CD4-positive, alpha-beta T cell (primary cell): Measurements from ENCODE around the gene TGFBI. TPM values are rescaled to one million over a fixed set of nuclear protein-coding genes. Genes with fewer than 3 reads are reported as not detected.

Source experiments
- ATAC-seq: fragments of 200-7000 bp; cut with Tn5 transposase; one replicate; pipeline ENCODE4 v1.10.0; 2022; ENCODE audit warnings: mild to moderate bottlenecking; ENCODE audit not compliant: poor library complexity
- CTCF ChIA-PET: fragments of 350-600 bp; sonication (Branson Sonifier 250); formaldehyde crosslinking; loops from one replicate; lab custom pipeline; 2021; ENCODE audit warnings: antibody characterized with exemption, inconsistent platforms; lab: Charles Lee
- POLR2A ChIA-PET: fragments of 350-600 bp; sonication (Branson Sonifier 250); formaldehyde crosslinking; loops from one replicate; lab custom pipeline; 2021; ENCODE audit warnings: antibody characterized with exemption, inconsistent platforms; lab: Charles Lee
- DNase-seq, 14 experiments: peaks; one replicate each; pipeline ENCODE4 v3.0.0-alpha.2; 2013 to 2020; ENCODE audit warnings: mixed read lengths in 2 of 14
- H3K27ac ChIP-seq, 2 donors: one replicate each; pipeline versions ENCODE4 v1.5.1 to v1.7.0; 2013; ENCODE audit warnings: low read length in 2 of 2, low read depth in 1 of 2, mild to moderate bottlenecking in 1 of 2
- H3K27me3 ChIP-seq, 2 experiments: 1 replicate in 1 of 2; 2 replicates in 1 of 2; pipeline versions ENCODE4 v1.6.1 to v1.7.0; 2013; ENCODE audit warnings: low read length in 2 of 2, control low read depth in 1 of 2, mild to moderate bottlenecking in 1 of 2, moderate library complexity in 1 of 2; ENCODE audit not compliant: insufficient read depth in 2 of 2, control insufficient read depth in 1 of 2
- H3K36me3 ChIP-seq: one replicate; pipeline ENCODE4 v1.6.1; 2013; ENCODE audit warnings: low read length, control low read depth; ENCODE audit not compliant: insufficient read depth
- H3K4me1 ChIP-seq: one replicate; pipeline ENCODE4 v1.6.1; 2013; ENCODE audit warnings: low read length, control low read depth; ENCODE audit not compliant: insufficient read depth
- H3K4me3 ChIP-seq: one replicate; pipeline ENCODE4 v1.5.1; 2013; ENCODE audit warnings: mild to moderate bottlenecking, low read length, moderate library complexity
- H3K9me3 ChIP-seq, 2 experiments: 1 replicate in 1 of 2; 2 replicates in 1 of 2; pipeline versions ENCODE4 v1.6.1 to v1.7.0; 2013; ENCODE audit warnings: low read length in 2 of 2, mild to moderate bottlenecking in 2 of 2, control low read depth in 1 of 2, moderate library complexity in 1 of 2; ENCODE audit not compliant: control insufficient read depth in 1 of 2, insufficient read depth in 1 of 2
- H3K27ac Mint-ChIP-seq: one replicate; pipeline ENCODE4 v1.8.0; 2020; ENCODE audit warnings: mixed read lengths
- H3K27me3 Mint-ChIP-seq: one replicate; pipeline ENCODE4 v1.8.0; 2021; ENCODE audit warnings: mixed read lengths
- H3K36me3 Mint-ChIP-seq: one replicate; pipeline ENCODE4 v1.8.0; 2021; ENCODE audit warnings: low read depth, mixed read lengths
- H3K4me1 Mint-ChIP-seq: one replicate; pipeline ENCODE4 v1.8.0; 2021; ENCODE audit warnings: low read depth, mixed read lengths
- H3K4me3 Mint-ChIP-seq: one replicate; pipeline ENCODE4 v1.8.0; 2020; ENCODE audit warnings: mild to moderate bottlenecking, mixed read lengths
- H3K9me3 Mint-ChIP-seq: one replicate; pipeline ENCODE4 v1.8.0; 2020; ENCODE audit warnings: mixed read lengths
- intact Hi-C, 2 experiments: fragments of 100-400 bp; cut with DNase I in 1 of 2; cut with micrococcal nuclease in 1 of 2; formaldehyde crosslinking; loops; one replicate each; pipeline versions ENCODE4 v1.15.1 to v1.9.0; 2023 to 2025; cut with DNase I, micrococcal nuclease
- total RNA-seq, 174 experiments: library from RNA in 2 of 174; stranded (reverse) in 2 of 174; gene quantifications; one replicate each; pipeline ENCODE4 v1.2.3 and lab custom pipeline; 2021 to 2026
- TF ChIP-seq, protein P1 (sequence below): fragments of 200-600 bp; IDR thresholded peaks from one replicate; pipeline ENCODE4 v1.8.0; 2022; ENCODE audit warnings: antibody characterized with exemption, mild to moderate bottlenecking

Gene TGFBI
- total RNA-seq, 2 experiments from 2014 or later: 4.8 to 5.9 TPM

DNA sequence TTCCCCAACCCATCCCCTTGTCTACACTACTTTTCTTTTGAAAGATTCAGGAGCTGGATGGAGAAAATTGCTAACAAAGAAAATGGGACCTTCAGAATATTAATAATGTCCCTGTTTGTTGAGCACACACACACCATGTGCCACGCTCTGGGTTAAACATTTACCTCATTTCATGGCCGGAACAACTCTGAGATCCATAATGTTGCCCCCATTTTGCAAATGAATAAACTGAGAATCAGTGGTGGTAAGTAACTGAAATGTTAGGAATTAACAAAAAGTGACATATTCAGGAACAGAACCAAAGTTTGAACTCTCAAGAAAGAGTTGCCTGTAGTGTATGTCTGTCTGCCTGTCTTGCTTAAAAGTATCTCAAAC is 52.4 kb downstream of the TGFBI start:
- no peak overlapping the region for H3K4me3 Mint-ChIP-seq
- POLR2A ChIA-PET: no interaction called here
- Histone ChIP-seq H3K27me3 (peaks cover 22 to 49% of the 10 kb centered on the region in 2 experiments), H3K36me3 (no peaks in the 10 kb centered on the region), H3K4me3 (no peak overlapping the region), H3K4me1 (peaks cover 18% of the 10 kb centered on the region), H3K27ac (no peak overlapping the region), H3K9me3 (peaks cover 0 to 5% of the 10 kb centered on the region in 2 experiments)
- ATAC-seq: no peak
- H3K36me3 Mint-ChIP-seq: no peaks in the 10 kb centered on the region
- TF ChIP-seq, protein P1, sequence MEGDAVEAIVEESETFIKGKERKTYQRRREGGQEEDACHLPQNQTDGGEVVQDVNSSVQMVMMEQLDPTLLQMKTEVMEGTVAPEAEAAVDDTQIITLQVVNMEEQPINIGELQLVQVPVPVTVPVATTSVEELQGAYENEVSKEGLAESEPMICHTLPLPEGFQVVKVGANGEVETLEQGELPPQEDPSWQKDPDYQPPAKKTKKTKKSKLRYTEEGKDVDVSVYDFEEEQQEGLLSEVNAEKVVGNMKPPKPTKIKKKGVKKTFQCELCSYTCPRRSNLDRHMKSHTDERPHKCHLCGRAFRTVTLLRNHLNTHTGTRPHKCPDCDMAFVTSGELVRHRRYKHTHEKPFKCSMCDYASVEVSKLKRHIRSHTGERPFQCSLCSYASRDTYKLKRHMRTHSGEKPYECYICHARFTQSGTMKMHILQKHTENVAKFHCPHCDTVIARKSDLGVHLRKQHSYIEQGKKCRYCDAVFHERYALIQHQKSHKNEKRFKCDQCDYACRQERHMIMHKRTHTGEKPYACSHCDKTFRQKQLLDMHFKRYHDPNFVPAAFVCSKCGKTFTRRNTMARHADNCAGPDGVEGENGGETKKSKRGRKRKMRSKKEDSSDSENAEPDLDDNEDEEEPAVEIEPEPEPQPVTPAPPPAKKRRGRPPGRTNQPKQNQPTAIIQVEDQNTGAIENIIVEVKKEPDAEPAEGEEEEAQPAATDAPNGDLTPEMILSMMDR: no peak
- H3K27ac Mint-ChIP-seq: no peak overlapping the region
- H3K4me1 Mint-ChIP-seq: no peaks in the 10 kb centered on the region
- no peak for DNase-seq
- peaks cover 51% of the 10 kb centered on the region for H3K27me3 Mint-ChIP-seq
- no peaks in the 10 kb centered on the region for H3K9me3 Mint-ChIP-seq
- intact Hi-C loops: loop anchor here in 1 of 2 experiments (10.0 kb wide), 1 partner anchor 616 kb away; no protein-coding TSS in a partner anchor
- CTCF ChIA-PET: interaction anchor here (0.7 kb wide), 1 partner anchor 136 kb away, joined by 3 read pairs; no protein-coding TSS in a partner anchor

DNA sequence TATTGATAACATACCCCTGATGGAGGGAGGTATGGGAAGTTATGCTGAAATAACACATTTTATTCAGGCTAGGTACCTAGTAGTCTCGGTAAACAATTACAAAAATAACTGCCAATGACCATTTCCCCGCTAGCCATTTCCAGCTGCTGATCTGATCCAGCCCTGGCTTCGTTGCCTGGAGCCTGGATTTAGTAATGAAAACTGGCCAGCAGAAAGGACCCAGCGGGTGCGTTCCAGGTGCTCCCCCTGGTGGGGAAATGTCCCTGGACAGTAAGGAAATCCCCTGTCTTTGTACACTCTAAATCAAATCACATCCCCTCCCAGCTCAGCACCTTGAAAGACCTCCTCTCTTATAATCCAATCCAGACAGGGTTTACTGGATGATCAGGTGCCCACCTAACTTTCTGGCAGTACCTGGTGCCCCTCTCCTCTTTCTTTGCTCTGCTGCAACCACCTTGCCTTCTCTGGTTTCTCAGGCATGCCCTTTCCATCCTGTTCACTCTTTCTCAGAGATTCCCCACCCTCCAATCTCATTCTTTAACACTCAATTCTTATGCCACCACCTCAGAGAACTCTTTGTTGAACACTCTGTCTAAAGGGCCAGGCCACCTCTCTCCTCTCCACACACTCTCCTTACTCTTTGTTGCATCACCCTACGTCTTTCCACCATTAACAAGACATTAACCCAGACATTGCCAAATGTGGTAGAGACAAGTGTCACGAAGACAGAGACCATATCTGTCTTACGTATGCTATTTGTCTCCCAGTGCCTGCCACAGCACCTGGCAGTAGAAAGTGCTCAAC is 53.8 kb downstream of the TGFBI start:
- Mint-ChIP-seq H3K36me3 (no peaks in the 10 kb centered on the region), H3K4me3 (no peak overlapping the region), H3K27ac (no peak overlapping the region), H3K4me1 (no peaks in the 10 kb centered on the region), H3K27me3 (peaks cover 51% of the 10 kb centered on the region), H3K9me3 (no peaks in the 10 kb centered on the region)
- intact Hi-C loops: loop anchor here (1.0 to 10.0 kb wide), 4 partner anchors 136 to 618 kb away; no protein-coding TSS in a partner anchor
- H3K36me3 ChIP-seq: no peaks in the 10 kb centered on the region
- no peak overlapping the region for H3K27ac ChIP-seq
- ATAC-seq (no peak), DNase-seq (peak in 13 of 14 experiments; percentile 11 to 72 (median 39))
- H3K27me3 ChIP-seq: peaks cover 19 to 43% of the 10 kb centered on the region in 2 experiments
- POLR2A ChIA-PET: no interaction called here
- no peak overlapping the region for H3K4me3 ChIP-seq
- CTCF ChIA-PET: no interaction called here
- peaks cover 0 to 5% of the 10 kb centered on the region in 2 experiments for H3K9me3 ChIP-seq
- H3K4me1 ChIP-seq: peaks cover 18% of the 10 kb centered on the region
- TF ChIP-seq, protein P1: peak; percentile 64

DNA sequence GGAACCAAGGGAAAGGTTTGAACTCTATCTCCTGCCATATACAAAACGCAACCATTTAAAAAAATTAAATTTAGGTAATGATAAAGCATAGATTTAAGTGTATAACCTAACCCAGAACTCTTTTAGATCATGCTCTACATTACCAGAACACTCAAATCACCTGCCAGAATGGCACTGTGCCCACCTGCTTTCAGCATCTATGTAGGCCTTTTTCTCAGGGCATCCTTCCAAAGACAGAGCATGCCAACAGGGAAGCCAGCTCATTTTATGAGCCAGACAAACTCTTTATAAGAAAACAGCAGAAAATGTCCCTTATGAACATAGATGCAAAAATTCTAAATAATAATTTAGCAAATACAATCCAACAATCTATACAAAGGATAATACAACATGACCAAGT is 55.9 kb downstream of the TGFBI start:
- Mint-ChIP-seq H3K36me3 (no peaks in the 10 kb centered on the region), H3K9me3 (no peaks in the 10 kb centered on the region), H3K4me3 (no peak overlapping the region), H3K27me3 (peaks cover 33% of the 10 kb centered on the region), H3K4me1 (no peaks in the 10 kb centered on the region), H3K27ac (no peak overlapping the region)
- Histone ChIP-seq H3K36me3 (no peaks in the 10 kb centered on the region), H3K27me3 (peaks cover 0 to 23% of the 10 kb centered on the region in 2 experiments), H3K27ac (no peak overlapping the region), H3K4me1 (peaks cover 14% of the 10 kb centered on the region), H3K9me3 (no peaks in the 10 kb centered on the region), H3K4me3 (no peak overlapping the region)
- ATAC-seq (no peak), DNase-seq (no peak)
- intact Hi-C loops: loop anchor here in 1 of 2 experiments (2.0 to 10.0 kb wide), 2 partner anchors 198 to 620 kb away; no protein-coding TSS in a partner anchor
- ChIA-PET CTCF (no interaction called here), POLR2A (no interaction called here)
- TF ChIP-seq, protein P1: no peak
